HG03342 (cell line): ENCODE measurements around the gene ATP10A.

Experiments
- ATAC-seq: cut with Tn5 transposase; IDR thresholded peaks from one replicate; pipeline ENCODE4 v1.9.1; 2021; ENCODE audit warnings: mild to moderate bottlenecking, moderate library complexity; ENCODE audit not compliant: unreplicated experiment

Gene ATP10A

GRCh38 chr15:25742776-25743547 is 120.2 kb downstream of the ATP10A start:
- ATAC-seq: no peak

- ATAC-seq: no peak
Measured at GRCh38 chr15:25742041-25742730, 120.9 kb downstream of the ATP10A start.

- ATAC-seq: peak; percentile 71
Measured at GRCh38 chr15:25741256-25741580, 121.9 kb downstream of the ATP10A start.

- ATAC-seq: no peak
Measured at GRCh38 chr15:25740383-25741255, 122.5 kb downstream of the ATP10A start.

- peak; percentile 75 for ATAC-seq
Measured at GRCh38 chr15:25739687-25740121, 123.4 kb downstream of the ATP10A start.

GRCh38 chr15:25738171-25738965 is 124.8 kb downstream of the ATP10A start:
- no peak for ATAC-seq

- ATAC-seq: no peak
Measured at GRCh38 chr15:25737218-25737643, 125.9 kb downstream of the ATP10A start.

- ATAC-seq: no peak
Measured at GRCh38 chr15:25736461-25736860, 126.7 kb downstream of the ATP10A start.

GRCh38 chr15:25735550-25736384 is 127.4 kb downstream of the ATP10A start:
- no peak for ATAC-seq

- ATAC-seq: no peak
Measured at GRCh38 chr15:25734680-25735355, 128.3 kb downstream of the ATP10A start.

- no peak for ATAC-seq
Measured at GRCh38 chr15:25733856-25734679, 129.1 kb downstream of the ATP10A start.

- ATAC-seq: no peak
Measured at GRCh38 chr15:25733036-25733855, 129.9 kb downstream of the ATP10A start.

- ATAC-seq: no peak
Measured at GRCh38 chr15:25732191-25732590, 130.9 kb downstream of the ATP10A start.

GRCh38 chr15:25731411-25731810 is 131.7 kb downstream of the ATP10A start:
- no peak for ATAC-seq

- no peak for ATAC-seq
Measured at GRCh38 chr15:25730918-25731317, 132.2 kb downstream of the ATP10A start.

- ATAC-seq: no peak
Measured at GRCh38 chr15:25728816-25729215, 134.3 kb downstream of the ATP10A start.

GRCh38 chr15:25727867-25728600 is 135.1 kb downstream of the ATP10A start:
- no peak for ATAC-seq
